Natural killer cell (primary cell): ENCODE results near the gene SRGAP3. TPM values are rescaled to one million over a fixed set of nuclear protein-coding genes. Genes with fewer than 3 reads are reported as not detected.
A peak's percentile ranks its signal among the peaks of the same experiment; 100 is the strongest.

Experiments used
- ATAC-seq, 3 donors: fragments of 150-1000 bp in 2 of 3; fragments of 200-7000 bp in 1 of 3; cut with Tn5 transposase; 1 replicate in 1 of 3; 2 replicates in 2 of 3; pipeline ENCODE4 v1.10.0; 2021; ENCODE audit warnings: mild to moderate bottlenecking in 2 of 3, moderate library complexity in 2 of 3
- DNase-seq, 2 donors: peaks; one replicate each; pipeline versions ENCODE4 v3.0.0 to v3.0.0-alpha.2; 2013 to 2021; ENCODE audit warnings: mixed read lengths in 1 of 2
- H3K27ac ChIP-seq: one replicate; pipeline ENCODE4 v1.5.1; 2013; ENCODE audit warnings: mild to moderate bottlenecking, low read length
- H3K27me3 ChIP-seq: one replicate; pipeline ENCODE4 v1.6.1; 2013; ENCODE audit warnings: low read length; ENCODE audit not compliant: control insufficient read depth, insufficient read depth
- H3K36me3 ChIP-seq: one replicate; pipeline ENCODE4 v1.6.1; 2013; ENCODE audit warnings: low read length; ENCODE audit not compliant: control insufficient read depth, insufficient read depth
- H3K4me1 ChIP-seq: one replicate; pipeline ENCODE4 v1.6.1; 2013; ENCODE audit warnings: low read length; ENCODE audit not compliant: control insufficient read depth, insufficient read depth
- H3K4me3 ChIP-seq: one replicate; pipeline ENCODE4 v1.5.1; 2013; ENCODE audit warnings: low read length
- H3K9me3 ChIP-seq: one replicate; pipeline ENCODE4 v1.6.1; 2013; ENCODE audit warnings: low read length; ENCODE audit not compliant: control insufficient read depth, insufficient read depth
- H3K27ac Mint-ChIP-seq, 2 donors: one replicate each; pipeline ENCODE4 v1.8.0; 2022; ENCODE audit warnings: mild to moderate bottlenecking in 2 of 2, mixed read lengths in 2 of 2, moderate library complexity in 1 of 2
- H3K27me3 Mint-ChIP-seq, 2 donors: one replicate each; pipeline ENCODE4 v1.8.0; 2022; ENCODE audit warnings: low read depth in 2 of 2, mixed read lengths in 2 of 2
- H3K36me3 Mint-ChIP-seq: one replicate; pipeline ENCODE4 v1.8.0; 2022; ENCODE audit warnings: mixed read lengths
- H3K4me1 Mint-ChIP-seq, 2 donors: one replicate each; pipeline ENCODE4 v1.8.0; 2022; ENCODE audit warnings: mixed read lengths in 2 of 2
- H3K4me3 Mint-ChIP-seq: one replicate; pipeline ENCODE4 v1.8.0; 2022; ENCODE audit warnings: mild to moderate bottlenecking, moderate library complexity, mixed read lengths
- H3K9me3 Mint-ChIP-seq, 2 donors: one replicate each; pipeline ENCODE4 v1.8.0; 2022; ENCODE audit warnings: mixed read lengths in 2 of 2
- WGBS: methylation state at CpG from one replicate; pipeline ENCODE4 v1.1.7; 2013; ENCODE audit warnings: missing lambda C conversion rate; ENCODE audit not compliant: insufficient coverage; 5-methylcytosine and 5-hydroxymethylcytosine counted together
- intact Hi-C: fragments of 100-400 bp; cut with micrococcal nuclease; formaldehyde crosslinking; loops from one replicate; pipeline ENCODE4 v1.14.2; 2022
- total RNA-seq, 4 donors: library from RNA; stranded (reverse); fragments of 120-200 nt in 1 of 4; gene quantifications; one replicate each; pipeline versions ENCODE4 v1.2.3 to v1.2.4, GENCODE V29; 2013 to 2022
- TF ChIP-seq, protein P1 (sequence below): fragments of 200-600 bp; IDR thresholded peaks from one replicate; pipeline ENCODE4 v1.8.0; 2022; ENCODE audit warnings: antibody characterized with exemption

Gene SRGAP3
- total RNA-seq, 3 donors from 2014 or later (not counting 1 experiment from before 2014, with no cell fraction given): 2.5 to 14.9 (median 3.0) TPM

DNA sequence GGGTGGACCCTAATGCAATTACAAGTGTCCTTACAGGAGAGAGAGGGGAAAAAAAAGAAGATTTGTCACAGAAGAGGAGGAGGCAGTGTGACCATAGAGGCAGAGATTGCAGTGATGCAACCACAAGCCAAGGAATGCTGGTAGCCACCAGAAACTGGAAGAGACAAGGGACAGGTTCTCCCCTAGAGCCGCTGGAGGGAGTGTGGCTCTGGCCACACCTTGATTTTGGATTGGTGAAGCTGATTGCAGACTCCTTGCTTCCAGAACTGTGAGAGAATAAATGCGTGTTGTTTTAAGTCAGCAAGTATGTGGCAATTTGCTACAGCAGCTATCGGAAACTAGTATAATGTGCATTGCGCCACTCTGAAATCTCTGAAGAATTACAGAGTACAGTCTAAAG, 110.1 kb downstream of the SRGAP3 start:
- Mint-ChIP-seq H3K4me3 (no peak overlapping the region), H3K9me3 (no peaks in the 10 kb centered on the region), H3K4me1 (no peaks in the 10 kb centered on the region), H3K27ac (no peak overlapping the region), H3K36me3 (no peaks in the 10 kb centered on the region), H3K27me3 (peaks cover 17 to 46% of the 10 kb centered on the region in 2 donors)
- Histone ChIP-seq H3K36me3 (no peaks in the 10 kb centered on the region), H3K4me3 (no peak overlapping the region), H3K27me3 (no peaks in the 10 kb centered on the region), H3K9me3 (no peaks in the 10 kb centered on the region), H3K27ac (no peak overlapping the region), H3K4me1 (peaks cover 4% of the 10 kb centered on the region)
- DNase-seq (no peak), ATAC-seq (no peak)
- 95% methylated on average over 4 of the region's 4 CpGs for WGBS
- TF ChIP-seq, protein P1, sequence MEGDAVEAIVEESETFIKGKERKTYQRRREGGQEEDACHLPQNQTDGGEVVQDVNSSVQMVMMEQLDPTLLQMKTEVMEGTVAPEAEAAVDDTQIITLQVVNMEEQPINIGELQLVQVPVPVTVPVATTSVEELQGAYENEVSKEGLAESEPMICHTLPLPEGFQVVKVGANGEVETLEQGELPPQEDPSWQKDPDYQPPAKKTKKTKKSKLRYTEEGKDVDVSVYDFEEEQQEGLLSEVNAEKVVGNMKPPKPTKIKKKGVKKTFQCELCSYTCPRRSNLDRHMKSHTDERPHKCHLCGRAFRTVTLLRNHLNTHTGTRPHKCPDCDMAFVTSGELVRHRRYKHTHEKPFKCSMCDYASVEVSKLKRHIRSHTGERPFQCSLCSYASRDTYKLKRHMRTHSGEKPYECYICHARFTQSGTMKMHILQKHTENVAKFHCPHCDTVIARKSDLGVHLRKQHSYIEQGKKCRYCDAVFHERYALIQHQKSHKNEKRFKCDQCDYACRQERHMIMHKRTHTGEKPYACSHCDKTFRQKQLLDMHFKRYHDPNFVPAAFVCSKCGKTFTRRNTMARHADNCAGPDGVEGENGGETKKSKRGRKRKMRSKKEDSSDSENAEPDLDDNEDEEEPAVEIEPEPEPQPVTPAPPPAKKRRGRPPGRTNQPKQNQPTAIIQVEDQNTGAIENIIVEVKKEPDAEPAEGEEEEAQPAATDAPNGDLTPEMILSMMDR: no peak
- intact Hi-C loops: no loop called here

DNA sequence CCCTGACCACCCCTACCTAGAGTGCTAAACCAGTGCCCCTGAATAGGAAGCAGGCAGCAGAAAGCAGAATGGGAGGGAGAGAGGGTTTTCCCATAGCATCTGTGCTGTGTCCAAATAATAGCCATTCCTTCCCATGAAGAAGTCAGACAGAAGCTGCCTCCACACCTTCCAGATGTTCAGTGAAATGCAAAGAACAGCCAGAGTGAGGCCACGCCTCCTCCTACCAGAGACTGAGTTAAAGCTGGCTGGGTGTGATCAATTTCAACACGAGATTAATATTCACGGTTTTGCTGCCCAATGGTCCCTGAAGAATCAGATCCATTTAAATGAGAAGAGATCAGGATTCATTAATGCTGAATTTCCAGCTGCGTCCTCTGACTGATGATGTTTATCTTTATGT, 111.8 kb downstream of the SRGAP3 start:
- no peak overlapping the region for H3K4me3 ChIP-seq
- H3K27me3 ChIP-seq: no peaks in the 10 kb centered on the region
- no peaks in the 10 kb centered on the region for H3K36me3 Mint-ChIP-seq
- no peak overlapping the region for H3K27ac Mint-ChIP-seq
- WGBS: 86% methylated on average over 4 of the region's 4 CpGs
- H3K9me3 ChIP-seq: no peaks in the 10 kb centered on the region
- peaks cover 11 to 47% of the 10 kb centered on the region in 2 donors for H3K27me3 Mint-ChIP-seq
- ATAC-seq (no peak), DNase-seq (no peak)
- H3K27ac ChIP-seq: no peak overlapping the region
- intact Hi-C loops: no loop called here
- no peak overlapping the region for H3K4me3 Mint-ChIP-seq
- no peaks in the 10 kb centered on the region for H3K9me3 Mint-ChIP-seq
- peaks cover 4% of the 10 kb centered on the region for H3K4me1 ChIP-seq
- TF ChIP-seq, protein P1: no peak
- H3K4me1 Mint-ChIP-seq: no peaks in the 10 kb centered on the region
- H3K36me3 ChIP-seq: no peaks in the 10 kb centered on the region

DNA sequence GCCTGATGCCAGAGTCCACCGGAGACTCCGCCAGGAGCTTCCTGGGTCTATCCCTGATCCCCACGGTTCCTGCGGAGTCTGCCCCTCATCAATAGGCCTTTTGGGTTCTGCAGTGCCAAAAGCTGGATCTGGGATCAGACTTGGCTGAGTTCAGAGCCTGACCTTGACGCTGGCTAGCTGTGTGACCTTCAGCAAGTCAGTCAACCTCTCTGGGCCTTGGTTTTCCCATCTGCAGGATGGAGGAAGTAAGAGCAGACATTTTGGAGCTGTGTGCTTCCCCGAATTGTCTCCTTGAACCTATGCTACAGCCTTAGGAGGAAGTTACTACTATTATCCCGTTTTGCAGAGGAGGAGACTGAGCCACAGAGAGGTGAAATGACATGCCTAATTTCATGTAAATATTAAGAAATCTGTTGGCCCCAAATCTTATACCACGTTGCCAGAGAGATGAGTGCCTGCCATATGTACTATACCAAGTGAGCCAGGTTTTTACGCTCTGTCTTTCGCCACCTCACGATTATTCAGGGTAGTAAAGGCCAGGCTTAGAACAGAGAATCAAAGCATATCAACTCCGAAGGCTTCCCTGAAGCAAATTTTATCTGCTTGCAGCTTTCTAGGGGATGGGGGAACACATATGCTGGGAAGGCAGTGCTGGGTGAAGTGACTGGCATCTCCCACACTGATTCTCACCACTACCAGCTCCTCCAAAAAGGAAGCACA, 112.5 kb downstream of the SRGAP3 start:
- Histone ChIP-seq H3K9me3 (no peaks in the 10 kb centered on the region), H3K27ac (no peak overlapping the region), H3K4me3 (no peak overlapping the region), H3K36me3 (no peaks in the 10 kb centered on the region), H3K27me3 (no peaks in the 10 kb centered on the region), H3K4me1 (peaks cover 4% of the 10 kb centered on the region)
- WGBS: 88% methylated on average over 12 of the region's 12 CpGs
- Mint-ChIP-seq H3K36me3 (no peaks in the 10 kb centered on the region), H3K27ac (no peak overlapping the region), H3K27me3 (peaks cover 11 to 47% of the 10 kb centered on the region in 2 donors), H3K4me1 (no peaks in the 10 kb centered on the region), H3K9me3 (no peaks in the 10 kb centered on the region), H3K4me3 (peak overlapping the region; percentile 52)
- TF ChIP-seq, protein P1: no peak
- no peak for DNase-seq
- intact Hi-C loops: no loop called here
- ATAC-seq: no peak
